Fibroblast of lung (primary cell): ENCODE results near the gene HBA2. TPM values are rescaled to one million over a fixed set of nuclear protein-coding genes. Genes with fewer than 3 reads are reported as not detected.

Experiments used
- DNase-seq, 2 donors: peaks; one replicate each; pipeline versions ENCODE4 v3.0.0 to v3.0.0-alpha.2; 2010; ENCODE audit warnings: low read depth in 2 of 2
- H2AFZ ChIP-seq: 2 replicates; pipeline ENCODE4 v1.5.1; 2012; ENCODE audit warnings: low read length, control low read depth, inconsistent platforms
- H3K27ac ChIP-seq: 2 replicates; pipeline ENCODE4 v1.5.1; 2011; ENCODE audit warnings: low read length, control low read depth; ENCODE audit not compliant: insufficient read depth
- H3K27me3 ChIP-seq: 2 replicates; pipeline ENCODE4 v1.5.1; 2011; ENCODE audit warnings: mild to moderate bottlenecking, low read length; ENCODE audit not compliant: control insufficient read depth, insufficient read depth
- H3K36me3 ChIP-seq: 2 replicates; pipeline ENCODE4 v1.5.1; 2011; ENCODE audit warnings: low read length; ENCODE audit not compliant: control insufficient read depth, insufficient read depth
- H3K4me1 ChIP-seq: 2 replicates; pipeline ENCODE4 v1.5.1; 2011; ENCODE audit warnings: low read length; ENCODE audit not compliant: control insufficient read depth, insufficient read depth; ENCODE audit errors: extremely low read depth
- H3K4me2 ChIP-seq: 2 replicates; pipeline ENCODE4 v1.5.1; 2011; ENCODE audit warnings: low read length, control low read depth; ENCODE audit not compliant: insufficient read depth; ENCODE audit errors: extremely low read depth
- H3K4me3 ChIP-seq, 4 experiments: fragments of 200-600 bp in 1 of 4; sonication (generic) in 1 of 4; replicated peaks in 1 of 4; 2 replicates each; pipeline ENCODE4 v1.5.1; 2011 to 2016; ENCODE audit warnings: low read length in 4 of 4, low read depth in 3 of 4, mild to moderate bottlenecking in 3 of 4, control low read depth in 2 of 4, inconsistent platforms in 1 of 4, mixed read lengths in 1 of 4; ENCODE audit not compliant: insufficient read depth in 1 of 4; ENCODE audit errors: control extremely low read depth in 1 of 4
- H3K79me2 ChIP-seq: 2 replicates; pipeline ENCODE4 v1.5.1; 2012; ENCODE audit warnings: mild to moderate bottlenecking, low read length, inconsistent platforms; ENCODE audit not compliant: control insufficient read depth, insufficient read depth
- H3K9ac ChIP-seq: 2 replicates; pipeline ENCODE4 v1.5.1; 2011; ENCODE audit warnings: mild to moderate bottlenecking, low read length, control low read depth; ENCODE audit not compliant: insufficient read depth
- H3K9me3 ChIP-seq: 2 replicates; pipeline ENCODE4 v1.5.1; 2012; ENCODE audit warnings: low read depth, low read length; ENCODE audit not compliant: control insufficient read depth, insufficient read depth
- H4K20me1 ChIP-seq: 2 replicates; pipeline ENCODE4 v1.5.1; 2011; ENCODE audit warnings: low read length; ENCODE audit not compliant: control insufficient read depth, insufficient read depth; ENCODE audit errors: extremely low read depth
- CTCF ChIP-seq, 2 donors: IDR thresholded peaks in 1 of 2; conservative IDR thresholded peaks in 1 of 2; 1 replicate in 1 of 2; 2 replicates in 1 of 2; pipeline ENCODE4 v1.5.1; 2011 to 2012; ENCODE audit warnings: low read length in 2 of 2, control low read depth in 1 of 2, inconsistent platforms in 1 of 2, low read depth in 1 of 2, mild to moderate bottlenecking in 1 of 2
- EZH2 ChIP-seq: IDR thresholded peaks from 2 replicates; pipeline ENCODE4 v1.5.1; 2012; ENCODE audit warnings: low read length, control low read depth, mild to moderate bottlenecking; ENCODE audit errors: missing control alignments
- polyA plus RNA-seq, 2 donors: library from polyadenylated mRNA; depleted of rRNA in 1 of 2; stranded (reverse) in 1 of 2; unstranded in 1 of 2; fragments of >200 nt; gene quantifications; 2 replicates each; pipeline ENCODE4 v1.2.1, GENCODE V29; 2011 to 2012; ENCODE audit warnings: missing spikeins in 1 of 2
- total RNA-seq: library from RNA; depleted of rRNA; stranded (reverse); fragments of >200 nt; gene quantifications from 2 replicates; pipeline ENCODE4 v1.2.1, GENCODE V29; 2014

Gene HBA2
- total and polyA plus RNA-seq, 2 donors (not counting 1 experiment from before 2014, with no cell fraction given): not detected

GRCh38 chr16:143047-143446 is 29.6 kb upstream of the HBA2 start:
- Histone ChIP-seq H3K4me1 (no peaks in the 10 kb centered on the region), H3K27ac (no peak overlapping the region), H3K4me2 (no peak overlapping the region), H2AFZ (no peak overlapping the region), H3K27me3 (no peaks in the 10 kb centered on the region), H3K79me2 (no peaks in the 10 kb centered on the region), H3K36me3 (no peaks in the 10 kb centered on the region), H4K20me1 (no peaks in the 10 kb centered on the region), H3K4me3 (no peak overlapping the region), H3K9me3 (no peaks in the 10 kb centered on the region), H3K9ac (no peak overlapping the region)
- DNase-seq: no peak
- no peak for TF ChIP-seq CTCF (conservative IDR thresholded peaks at IDR 0.05 in 1 of 2, IDR thresholded peaks at IDR 0.05 in 1 of 2; ENCODE audit: low read depth in 1 of 2, low read length in 2 of 2)
- no peak for TF ChIP-seq EZH2

GRCh38 chr16:143456-143855 is 29.2 kb upstream of the HBA2 start:
- no peaks in the 10 kb centered on the region for H3K79me2 ChIP-seq
- H3K27ac ChIP-seq: no peak overlapping the region
- no peaks in the 10 kb centered on the region for H3K27me3 ChIP-seq
- H3K4me2 ChIP-seq: no peak overlapping the region
- DNase-seq: peak in 1 of 2 donors; percentile 24
- no peak overlapping the region for H2AFZ ChIP-seq
- H3K36me3 ChIP-seq: no peaks in the 10 kb centered on the region
- TF ChIP-seq CTCF (conservative IDR thresholded peaks at IDR 0.05 in 1 of 2, IDR thresholded peaks at IDR 0.05 in 1 of 2; ENCODE audit: low read depth in 1 of 2, low read length in 2 of 2): no peak
- no peak for TF ChIP-seq EZH2
- H3K4me3 ChIP-seq: no peak overlapping the region
- H3K9ac ChIP-seq: no peak overlapping the region
- H3K9me3 ChIP-seq: no peaks in the 10 kb centered on the region
- no peaks in the 10 kb centered on the region for H3K4me1 ChIP-seq
- no peaks in the 10 kb centered on the region for H4K20me1 ChIP-seq

GRCh38 chr16:144797-145252 is 27.9 kb upstream of the HBA2 start:
- no peaks in the 10 kb centered on the region for H3K9me3 ChIP-seq
- H3K4me2 ChIP-seq: no peak overlapping the region
- no peak overlapping the region for H3K9ac ChIP-seq
- H3K27me3 ChIP-seq: peaks cover 5% of the 10 kb centered on the region
- no peak overlapping the region for H3K27ac ChIP-seq
- H3K4me1 ChIP-seq: no peaks in the 10 kb centered on the region
- H2AFZ ChIP-seq: no peak overlapping the region
- no peak for TF ChIP-seq EZH2
- no peak for TF ChIP-seq CTCF (conservative IDR thresholded peaks at IDR 0.05 in 1 of 2, IDR thresholded peaks at IDR 0.05 in 1 of 2; ENCODE audit: low read depth in 1 of 2, low read length in 2 of 2)
- H3K4me3 ChIP-seq: no peak overlapping the region
- no peak for DNase-seq
- H3K36me3 ChIP-seq: no peaks in the 10 kb centered on the region
- H4K20me1 ChIP-seq: no peaks in the 10 kb centered on the region
- no peaks in the 10 kb centered on the region for H3K79me2 ChIP-seq
